ENCODE results near the gene EYS.
"Not testable (repeated sequence)": the region's sequence is repeated elsewhere in the genome, so short reads cannot be mapped to it uniquely, and the experiment has no call there.

Gene EYS

DNA sequence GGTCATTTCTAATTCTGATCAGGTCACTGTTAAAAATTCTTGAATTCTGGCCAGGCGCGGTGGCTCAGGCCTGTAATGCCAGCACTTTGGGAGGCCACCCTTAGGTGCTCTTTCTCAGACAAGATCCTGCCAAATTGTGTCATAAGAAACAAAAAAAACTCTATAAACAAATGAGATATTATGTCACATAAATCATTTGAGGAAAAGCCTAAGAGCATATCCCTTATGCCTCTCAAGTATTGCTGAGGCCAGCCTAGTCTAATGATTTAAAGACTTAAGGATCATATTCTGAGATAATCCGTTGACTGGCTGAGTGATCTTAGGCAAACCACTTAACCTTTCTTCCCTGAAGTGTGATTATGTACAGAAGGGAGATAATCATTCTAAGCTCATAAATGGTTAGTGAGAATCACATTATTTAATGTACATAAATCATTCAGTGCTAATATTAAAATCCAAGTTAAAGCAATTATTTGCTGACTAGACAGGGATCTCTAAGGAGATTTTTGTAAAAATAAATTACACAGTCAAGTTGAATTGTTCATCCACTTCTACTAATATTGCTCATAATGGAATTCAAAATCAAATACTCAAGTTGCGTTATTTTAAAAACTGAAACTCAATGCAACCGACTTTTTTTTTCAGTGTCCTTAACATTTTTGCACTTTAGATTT lies 1706.1 kb downstream of the EYS start:
- DNase-seq: no peak

DNA sequence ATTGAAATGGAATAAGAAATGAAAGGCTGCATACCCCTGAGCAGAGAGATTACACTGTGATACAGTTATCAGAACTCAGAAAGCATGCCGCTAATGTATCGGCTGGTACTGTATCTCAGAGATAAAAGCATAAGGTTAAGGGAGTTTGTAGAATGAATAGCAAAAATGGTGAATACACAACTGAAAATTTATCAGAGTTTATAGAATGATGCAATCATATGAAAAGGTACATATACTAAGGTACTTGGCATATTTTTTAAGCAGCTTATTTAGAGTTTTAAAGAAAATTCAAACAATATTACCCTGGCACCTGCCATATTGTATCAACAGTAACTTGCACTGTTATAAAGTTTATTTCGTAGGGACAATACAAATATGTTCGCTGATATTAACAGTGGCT lies 1707.4 kb downstream of the EYS start:
- DNase-seq: no peak

DNA sequence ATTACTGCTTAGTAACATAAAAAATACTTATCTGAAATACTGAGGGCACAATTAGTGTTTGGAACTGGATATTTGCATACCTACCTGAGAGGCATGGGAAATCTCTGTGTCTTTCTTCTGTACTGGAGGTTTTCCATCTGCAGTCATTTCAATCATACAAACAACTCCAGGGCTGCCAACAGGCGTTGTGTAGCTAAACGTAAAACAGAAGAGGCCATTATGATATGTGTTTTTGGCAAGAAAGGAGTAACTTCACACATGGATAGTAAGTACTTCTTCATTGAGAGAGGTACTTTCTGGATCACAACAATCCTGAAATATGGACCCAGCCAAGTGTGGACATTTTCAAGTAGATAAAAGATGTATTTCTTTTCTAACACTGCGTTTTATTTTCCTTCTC lies 1708.0 kb downstream of the EYS start:
- DNase-seq: no peak

DNA sequence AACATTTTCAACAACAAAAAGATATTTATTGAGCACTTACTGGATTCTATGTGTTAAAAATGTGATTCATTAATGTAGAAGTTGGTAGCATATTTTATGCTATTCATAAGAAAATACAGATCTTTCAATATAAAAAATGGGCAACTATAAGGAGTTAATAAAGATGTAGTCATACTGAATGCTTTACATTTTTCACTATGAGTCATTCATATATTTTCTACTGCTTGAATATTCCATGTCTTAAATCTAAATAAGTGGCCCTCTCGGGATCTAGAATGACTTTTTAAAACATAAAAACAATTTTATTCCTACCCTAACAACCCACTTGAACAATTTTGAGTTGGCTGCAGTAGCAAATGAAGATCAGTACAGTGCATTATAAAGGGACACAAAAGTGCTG lies 1709.3 kb downstream of the EYS start:
- no peak for DNase-seq

DNA sequence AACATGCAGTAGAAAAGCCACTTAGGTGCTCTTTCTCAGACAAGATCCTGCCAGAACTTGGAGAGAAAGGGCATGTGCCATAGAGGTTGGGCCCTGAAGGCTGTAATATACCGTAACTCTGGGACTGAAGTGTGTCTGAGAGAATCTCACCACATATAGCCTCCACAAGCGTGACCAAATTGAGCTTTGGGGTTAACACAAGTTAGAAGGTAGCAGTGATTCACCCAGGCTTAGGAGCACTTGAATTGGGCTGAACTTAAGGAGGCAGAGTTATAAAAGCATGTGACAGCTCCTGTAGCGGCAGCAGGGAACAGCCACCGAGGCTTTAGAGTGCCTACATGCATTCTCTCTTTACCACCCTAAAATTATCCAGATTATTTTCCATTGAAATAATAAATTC lies 1709.8 kb downstream of the EYS start:
- DNase-seq: no peak

DNA sequence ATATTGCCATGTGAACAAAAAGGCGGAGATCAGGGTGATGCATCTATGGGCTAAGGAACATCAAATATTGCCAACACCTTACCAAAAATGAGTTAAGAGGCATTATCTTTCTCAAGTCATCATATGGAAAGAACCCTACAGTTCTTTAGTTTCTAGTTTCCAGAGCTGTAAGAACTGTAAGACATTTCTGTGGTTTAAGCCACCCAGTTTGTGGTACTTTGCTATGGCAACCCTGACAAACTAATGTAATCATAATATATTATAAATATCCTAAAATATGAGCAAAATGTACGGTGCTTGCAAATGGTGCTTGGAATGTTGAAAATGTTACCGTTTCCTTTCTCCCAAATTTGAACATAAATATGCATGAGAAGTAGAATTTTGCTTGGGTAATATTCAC lies 1721.8 kb downstream of the EYS start:
- no peak for DNase-seq

DNA sequence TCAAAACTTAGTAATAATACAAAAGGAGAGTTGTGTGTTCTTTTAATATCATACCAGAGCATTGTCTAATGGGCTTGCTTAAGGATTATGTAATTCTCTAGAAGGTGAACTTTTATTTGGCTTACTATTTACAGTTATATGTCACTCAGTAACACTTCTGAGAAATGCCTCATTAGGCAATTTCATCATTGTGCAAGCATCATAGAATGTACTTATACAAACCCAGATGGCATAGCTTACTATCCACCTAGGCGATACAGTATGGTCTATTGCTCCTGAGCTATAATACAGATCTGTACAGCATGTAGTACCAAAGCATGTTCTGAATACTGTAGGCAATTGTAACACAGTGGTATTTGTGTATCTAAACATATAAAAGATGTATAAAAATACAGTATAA lies 1731.3 kb downstream of the EYS start:
- DNase-seq: no peak

DNA sequence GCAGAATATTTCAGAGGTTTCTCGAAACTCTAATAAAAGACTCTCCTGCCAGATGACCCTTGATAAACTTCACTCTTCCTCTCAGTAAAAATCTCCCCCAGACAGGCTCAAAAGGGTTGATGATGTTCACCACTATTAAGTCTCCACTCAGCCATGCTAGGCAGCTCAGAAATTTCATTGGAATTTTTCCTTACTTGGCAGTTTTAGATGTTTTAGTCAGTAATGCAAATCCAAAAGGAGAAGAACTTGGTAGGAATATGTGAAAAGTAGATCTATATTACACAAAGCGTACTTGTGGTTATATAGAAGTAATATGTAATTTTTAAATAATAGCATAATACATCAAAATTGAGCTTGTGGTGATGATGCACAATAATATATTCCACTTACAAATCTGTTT lies 1738.4 kb downstream of the EYS start:
- no peak for DNase-seq

DNA sequence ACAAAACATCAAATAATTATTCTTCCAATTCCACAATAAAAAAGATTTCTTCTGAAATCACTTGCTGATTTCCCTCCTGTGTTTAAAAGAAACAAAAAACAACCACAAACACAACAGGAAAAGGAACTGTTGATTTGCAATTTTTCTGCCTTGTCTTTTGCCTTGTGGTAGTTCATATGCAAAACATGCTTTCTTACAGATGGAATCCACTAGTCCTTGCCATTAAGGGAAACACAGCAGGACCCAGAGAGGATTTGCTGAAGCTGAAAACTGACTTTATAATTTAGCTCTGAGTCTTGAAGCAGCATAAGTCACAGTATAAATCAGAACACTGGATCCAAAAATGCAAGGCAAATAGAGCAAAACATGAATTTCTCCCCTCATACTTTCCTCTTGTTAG lies 1742.7 kb downstream of the EYS start:
- no peak for DNase-seq

DNA sequence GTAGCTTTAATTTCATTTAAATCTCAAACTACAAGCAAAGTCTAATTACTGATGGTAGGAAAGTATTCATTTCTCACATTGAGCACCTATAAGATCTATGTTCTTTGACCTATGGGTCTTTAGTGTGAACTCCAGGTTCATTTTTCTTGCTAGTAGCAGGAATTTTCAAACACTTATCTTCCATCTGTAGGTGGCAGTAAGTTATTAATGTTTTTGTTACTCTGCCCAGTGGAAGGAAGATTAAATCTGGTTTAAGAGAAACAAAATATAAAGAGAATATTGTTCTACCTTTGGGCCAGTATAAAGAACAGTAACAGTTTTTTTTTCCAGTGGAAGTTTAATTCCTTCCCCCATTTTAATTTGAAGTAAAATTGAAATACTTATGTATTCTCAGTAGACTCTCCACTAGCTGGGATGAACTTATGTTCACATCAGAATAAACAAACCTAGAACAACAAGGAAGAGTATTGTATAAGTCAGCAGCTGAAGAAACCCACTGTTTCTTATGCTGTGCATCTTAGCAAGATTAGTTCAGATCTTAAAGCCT lies 1743.2 kb downstream of the EYS start:
- DNase-seq: no peak

DNA sequence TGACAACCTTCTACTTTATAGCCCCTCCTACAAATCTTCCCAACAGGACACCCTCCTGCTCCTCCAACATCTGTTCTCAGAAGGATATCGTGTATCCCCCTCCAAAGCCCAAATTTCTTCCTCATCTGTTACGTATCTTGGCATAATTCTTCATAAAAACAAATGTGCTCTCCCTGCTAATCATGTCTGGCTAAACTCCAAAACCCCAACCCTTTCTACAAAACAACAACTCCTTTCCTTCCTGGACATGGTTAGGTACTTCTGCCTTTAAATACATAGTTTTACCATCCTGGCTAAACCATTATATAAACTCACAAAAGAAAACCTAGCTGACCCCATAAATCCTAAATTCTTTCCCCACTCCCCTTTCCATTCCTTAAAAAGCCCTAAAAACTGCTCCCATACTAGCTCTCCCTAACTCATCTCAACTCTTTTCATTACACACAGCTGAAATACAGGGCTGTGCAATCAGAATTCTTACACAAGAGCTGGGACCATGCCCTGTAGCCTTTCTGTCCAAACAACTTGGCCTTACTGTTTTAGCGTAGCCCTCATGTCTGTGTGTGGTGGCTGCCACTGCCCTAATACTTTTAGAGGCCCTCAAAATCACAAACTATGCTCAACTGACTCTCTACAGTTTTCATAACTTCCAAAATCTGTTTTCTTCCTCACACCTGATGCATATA lies 1753.5 kb downstream of the EYS start:
- not testable (repeated sequence) for DNase-seq

DNA sequence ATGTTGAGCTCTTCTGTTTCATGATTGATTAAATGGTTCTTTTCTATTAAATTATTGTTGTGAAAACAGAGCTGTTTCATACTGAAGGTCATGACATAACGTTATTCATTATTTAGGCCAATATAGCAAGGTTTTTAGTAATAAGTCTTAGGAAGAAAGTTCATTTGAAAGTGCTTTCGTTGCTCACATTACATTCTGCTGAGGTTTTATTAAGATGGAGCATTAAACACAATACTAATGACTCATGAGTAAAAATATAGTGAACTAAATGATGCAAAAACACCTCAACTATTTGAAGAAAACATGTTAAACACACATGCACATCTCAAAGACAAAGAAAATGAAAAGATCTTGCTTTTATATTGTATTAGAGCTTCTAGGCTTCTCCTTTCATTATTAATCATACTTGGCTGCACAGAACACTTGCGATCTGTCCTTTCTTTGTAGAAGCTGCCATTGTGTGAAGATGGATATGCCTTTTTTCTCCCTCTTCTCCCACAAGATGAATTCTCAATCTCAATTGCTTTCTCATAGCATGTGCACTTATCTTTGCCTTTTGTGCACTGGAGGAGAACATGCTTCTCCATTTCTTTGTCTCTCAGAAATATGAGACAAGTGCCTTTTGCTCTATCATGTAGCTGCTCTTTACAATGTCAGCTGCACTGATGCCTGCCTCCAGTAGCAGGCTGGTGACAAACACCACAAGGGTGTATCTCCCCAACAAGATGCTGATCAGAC lies 1759.1 kb downstream of the EYS start:
- no peak for DNase-seq

DNA sequence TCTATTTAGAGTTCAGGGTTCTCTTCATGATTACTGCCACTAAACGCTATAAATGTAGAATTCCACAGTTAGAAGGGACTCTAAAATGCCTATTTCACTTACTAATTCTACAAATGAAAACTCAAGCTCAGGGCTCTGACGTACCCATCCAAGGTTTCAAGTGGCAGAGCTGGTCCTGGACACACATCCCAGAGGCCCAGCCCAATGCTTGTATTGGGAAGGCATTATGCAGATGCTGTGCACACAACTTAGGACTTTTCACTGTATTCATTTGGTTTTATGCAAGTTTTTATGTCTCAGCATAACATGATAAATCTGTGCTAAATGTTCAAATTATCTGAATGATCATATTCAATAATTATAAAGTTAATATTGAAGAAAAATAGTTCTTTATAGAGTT lies 1761.0 kb downstream of the EYS start:
- no peak for DNase-seq

DNA sequence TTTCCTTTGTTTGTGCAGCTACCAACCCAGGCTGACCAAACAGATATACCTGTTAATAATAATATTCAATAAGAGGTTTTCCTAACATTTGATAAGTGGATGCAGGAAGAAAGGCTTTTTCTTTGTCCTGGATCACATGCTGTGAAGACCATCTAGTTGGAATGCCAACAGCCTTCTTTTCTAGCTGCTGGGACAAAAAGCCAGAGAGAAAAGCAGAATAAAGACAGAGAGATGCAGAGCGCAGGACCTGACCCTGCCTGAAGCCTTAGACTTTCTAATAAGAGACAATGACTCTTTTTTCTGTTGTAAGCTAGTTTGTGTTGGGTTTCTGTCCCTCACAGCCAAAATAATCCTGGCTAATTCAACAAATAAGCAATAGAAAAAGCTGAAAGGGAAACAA lies 1763.2 kb downstream of the EYS start:
- no peak for DNase-seq

DNA sequence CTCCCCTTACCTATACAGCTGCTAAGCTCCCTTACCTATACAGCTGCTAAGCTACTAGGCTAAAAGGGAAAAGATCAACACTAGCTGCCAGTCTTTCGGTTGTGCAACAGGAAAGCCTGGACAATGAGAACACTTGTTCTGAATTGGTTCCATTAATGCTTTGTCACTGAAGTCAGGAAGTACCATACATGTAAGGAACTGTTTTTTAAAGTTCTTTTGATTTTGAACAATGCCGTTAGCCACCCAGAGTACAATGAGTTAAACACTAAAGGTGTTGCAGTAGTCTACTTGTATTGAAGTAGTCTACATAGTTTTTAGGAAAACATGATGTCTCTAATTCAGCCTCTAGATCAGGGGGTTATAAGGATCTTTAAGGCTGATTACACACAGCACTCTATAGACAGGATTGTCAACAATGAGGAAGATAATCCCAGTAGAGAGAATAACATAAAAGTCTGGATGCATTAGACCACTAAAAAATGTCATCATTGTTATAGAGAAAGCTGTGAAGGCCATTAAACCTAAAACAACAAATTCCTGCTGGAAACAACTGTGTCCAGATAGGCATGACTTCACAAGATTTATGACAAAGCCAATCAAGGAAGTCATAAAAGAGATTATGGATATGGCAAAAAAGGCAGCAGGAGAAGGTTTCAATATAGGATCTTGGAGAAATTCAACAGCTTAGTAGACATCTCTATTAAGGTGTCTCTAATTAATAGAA lies 1765.1 kb downstream of the EYS start:
- DNase-seq: no peak

DNA sequence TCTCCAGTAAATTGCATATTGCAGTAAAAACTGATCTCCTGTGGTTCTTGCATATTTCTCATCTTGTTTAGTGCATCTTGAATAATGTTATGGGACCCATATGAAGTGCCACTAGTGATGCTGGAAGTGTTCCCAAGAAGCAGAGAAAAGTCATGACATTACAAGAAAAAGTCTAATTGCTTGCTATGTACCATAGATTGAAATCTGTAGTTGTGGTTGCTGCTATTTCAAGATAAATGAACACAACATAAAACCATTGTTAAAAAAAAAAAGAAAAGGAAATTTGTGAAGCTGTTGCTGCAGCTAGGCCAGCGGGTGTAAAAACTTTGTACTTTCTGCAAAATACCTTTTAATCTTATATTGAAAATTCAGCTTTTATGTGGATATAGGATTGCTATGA lies 1767.0 kb downstream of the EYS start:
- no peak for DNase-seq

DNA sequence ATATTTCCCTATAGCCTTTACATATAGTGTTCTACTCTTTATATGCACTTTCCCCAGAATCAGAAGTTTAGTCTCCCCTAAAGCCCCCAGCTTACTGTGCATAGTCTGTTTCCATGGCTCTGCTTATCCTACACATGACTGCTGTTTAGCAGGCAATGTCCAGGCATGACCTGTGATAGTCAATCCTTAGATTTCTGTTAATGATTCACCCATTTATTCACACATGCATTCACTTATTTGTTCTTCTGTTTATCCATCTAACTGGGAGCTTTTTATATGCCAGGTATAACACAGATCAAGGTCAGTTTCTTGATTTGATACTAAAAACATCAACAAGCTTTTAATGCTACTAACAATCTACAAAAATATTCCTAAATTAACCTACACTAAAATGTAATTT lies 1770.6 kb downstream of the EYS start:
- no peak for DNase-seq

DNA sequence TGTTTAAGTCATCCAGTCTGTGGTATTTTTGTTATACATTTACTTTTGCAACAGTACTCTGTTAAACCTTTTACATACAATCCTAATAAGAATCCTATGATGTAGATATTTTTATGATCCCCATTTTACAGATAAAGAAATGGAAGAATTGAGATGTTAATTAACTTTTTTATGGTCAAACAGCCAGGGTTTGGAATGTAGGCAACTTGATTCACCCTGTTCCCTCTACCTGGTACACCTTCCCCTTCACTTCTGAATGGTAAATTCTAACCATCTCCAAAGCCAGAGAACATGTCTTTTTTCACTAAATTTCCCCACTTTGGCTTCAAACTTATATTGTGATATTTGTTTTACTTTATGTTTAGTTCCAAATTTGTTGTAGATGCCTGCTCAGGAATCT lies 1771.3 kb downstream of the EYS start:
- DNase-seq: no peak

DNA sequence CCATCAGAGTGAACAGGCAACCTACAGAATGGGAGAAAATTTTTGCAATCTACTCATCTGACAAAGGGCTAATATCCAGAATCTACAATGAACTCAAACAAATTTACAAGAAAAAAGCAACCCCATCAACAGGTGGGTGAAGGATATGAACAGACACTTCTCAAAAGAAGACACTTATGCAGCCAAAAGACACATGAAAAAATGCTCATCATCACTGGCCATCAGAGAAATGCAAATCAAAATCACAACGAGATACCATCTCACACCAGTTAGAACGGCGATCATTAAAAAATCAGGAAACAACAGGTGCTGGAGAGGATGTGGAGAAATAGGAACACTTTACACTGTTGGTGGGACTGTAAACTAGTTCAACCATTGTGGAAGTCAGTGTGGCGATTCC lies 1773.1 kb downstream of the EYS start:
- not testable (repeated sequence) for DNase-seq

DNA sequence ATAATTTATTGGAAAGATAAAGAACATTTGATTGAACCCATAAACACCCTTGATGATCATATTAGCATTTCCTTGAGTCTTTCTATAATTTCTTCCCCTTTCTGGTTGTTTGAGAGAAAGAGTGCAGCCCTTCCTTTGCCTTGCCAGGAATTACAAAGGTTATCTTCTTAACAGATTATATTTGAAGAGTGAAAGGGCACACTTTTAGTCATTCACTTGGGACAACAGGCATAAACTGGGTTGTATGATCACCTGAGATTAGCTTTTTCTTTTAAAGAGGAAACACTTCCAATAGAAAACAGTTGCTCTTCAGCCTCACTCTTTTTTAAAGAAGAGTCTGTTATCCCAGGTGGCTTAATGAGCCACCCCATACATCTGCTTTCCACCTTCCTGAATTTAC lies 1776.2 kb downstream of the EYS start:
- DNase-seq: no peak

DNA sequence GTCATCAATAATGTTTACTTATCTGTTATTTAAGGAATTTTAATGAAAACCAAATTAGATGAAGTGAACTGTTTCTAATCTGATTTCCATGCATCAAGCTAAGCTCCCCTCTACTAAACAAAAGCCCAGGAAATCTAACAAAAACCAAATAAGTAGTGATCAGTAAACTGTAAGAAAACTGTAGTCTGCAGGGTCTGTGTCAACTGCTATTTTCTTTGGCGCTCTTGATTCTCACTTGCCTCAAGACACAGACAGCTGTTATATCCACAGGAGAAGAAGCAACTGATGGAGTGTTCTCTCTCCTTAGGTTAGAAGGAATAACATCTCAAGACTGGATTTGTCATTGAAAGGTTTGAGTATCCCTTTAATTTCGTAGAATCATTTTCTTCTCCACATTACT lies 1777.9 kb downstream of the EYS start:
- DNase-seq: no peak

DNA sequence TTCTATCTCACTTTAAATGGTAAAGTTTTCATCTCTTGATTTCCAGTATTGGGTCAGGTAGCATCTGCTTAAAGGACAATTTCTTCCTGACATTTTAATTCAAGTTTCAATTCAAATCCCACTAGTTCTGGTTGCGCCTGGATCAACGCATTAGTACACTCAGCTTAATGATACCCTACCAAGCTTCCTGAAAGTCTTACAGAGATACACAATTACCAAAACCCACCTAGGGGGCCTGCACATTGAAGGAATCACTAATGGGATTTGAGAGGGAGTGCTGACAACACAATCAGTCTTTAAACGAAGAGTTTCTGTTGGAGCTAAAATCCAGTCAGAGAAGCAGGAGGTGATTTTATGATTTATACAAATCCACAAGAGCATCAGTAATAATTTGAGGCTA lies 1778.4 kb downstream of the EYS start:
- DNase-seq: no peak
